Mesothelial cell of epicardium (in vitro differentiated cells): ENCODE measurements around the gene CCNQ. TPM values are rescaled to one million over a fixed set of nuclear protein-coding genes. Genes with fewer than 3 reads are reported as not detected.
"Not testable (repeated sequence)": the region's sequence is repeated elsewhere in the genome, so short reads cannot be mapped to it uniquely, and the experiment has no call there.

Experiments
- DNase-seq, 2 experiments: peaks; one replicate each; pipeline ENCODE4 v3.0.0; 2021; ENCODE audit warnings: low spot score in 2 of 2; ENCODE audit not compliant: unreplicated experiment in 2 of 2
- H3K27ac Mint-ChIP-seq: 2 replicates; pipeline ENCODE4 v1.8.0; 2021; ENCODE audit warnings: mixed read lengths
- H3K27me3 Mint-ChIP-seq: 2 replicates; pipeline ENCODE4 v1.8.0; 2021; ENCODE audit warnings: low read depth, mixed read lengths
- H3K36me3 Mint-ChIP-seq: 2 replicates; pipeline ENCODE4 v1.8.0; 2021; ENCODE audit warnings: mixed read lengths
- H3K4me1 Mint-ChIP-seq: 2 replicates; pipeline ENCODE4 v1.8.0; 2021; ENCODE audit warnings: mixed read lengths
- H3K4me3 Mint-ChIP-seq: 2 replicates; pipeline ENCODE4 v1.8.0; 2021; ENCODE audit warnings: mild to moderate bottlenecking, moderate library complexity, mixed read lengths
- H3K9me3 Mint-ChIP-seq: 2 replicates; pipeline ENCODE4 v1.8.0; 2021; ENCODE audit warnings: mixed read lengths
- total RNA-seq: library from RNA; stranded (reverse); gene quantifications from 3 replicates; pipeline ENCODE4 v1.2.1, GENCODE V29; 2021
- TF ChIP-seq, protein P1 (sequence below): fragments of 200-600 bp; sonication (generic); IDR thresholded peaks from one replicate; pipeline ENCODE4 v1.5.0; 2021; ENCODE audit warnings: antibody characterized with exemption; ENCODE audit not compliant: unreplicated experiment

CCNQ gene
- total RNA-seq, 1 donor from 2014 or later: 17.3 TPM

DNA sequence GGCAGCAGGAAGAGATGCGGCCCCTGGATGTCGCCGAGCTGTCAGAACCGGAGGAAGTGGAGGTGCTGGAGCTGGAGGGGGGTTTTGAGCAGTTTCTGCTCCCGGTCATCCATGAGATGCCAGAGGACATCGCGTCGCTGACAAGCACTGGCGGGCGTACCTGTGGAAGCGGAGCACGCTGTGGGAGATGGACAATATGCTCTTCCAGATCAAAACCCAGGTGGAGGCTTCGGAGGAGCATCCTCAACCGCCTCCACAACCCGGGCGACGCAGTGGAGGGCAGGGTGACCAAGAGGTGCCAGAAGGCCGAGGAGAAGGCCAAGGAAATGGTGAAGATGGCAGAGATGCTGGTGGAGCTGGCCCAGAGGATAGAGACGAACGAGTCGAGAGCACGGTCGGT is 7.6 kb upstream of the CCNQ start:
- no peak overlapping the region for H3K4me3 Mint-ChIP-seq
- H3K27ac Mint-ChIP-seq: no peak overlapping the region
- peaks cover 21% of the 10 kb centered on the region for H3K9me3 Mint-ChIP-seq
- peaks cover 2% of the 10 kb centered on the region for H3K4me1 Mint-ChIP-seq
- peaks cover 31% of the 10 kb centered on the region for H3K27me3 Mint-ChIP-seq
- TF ChIP-seq, protein P1, sequence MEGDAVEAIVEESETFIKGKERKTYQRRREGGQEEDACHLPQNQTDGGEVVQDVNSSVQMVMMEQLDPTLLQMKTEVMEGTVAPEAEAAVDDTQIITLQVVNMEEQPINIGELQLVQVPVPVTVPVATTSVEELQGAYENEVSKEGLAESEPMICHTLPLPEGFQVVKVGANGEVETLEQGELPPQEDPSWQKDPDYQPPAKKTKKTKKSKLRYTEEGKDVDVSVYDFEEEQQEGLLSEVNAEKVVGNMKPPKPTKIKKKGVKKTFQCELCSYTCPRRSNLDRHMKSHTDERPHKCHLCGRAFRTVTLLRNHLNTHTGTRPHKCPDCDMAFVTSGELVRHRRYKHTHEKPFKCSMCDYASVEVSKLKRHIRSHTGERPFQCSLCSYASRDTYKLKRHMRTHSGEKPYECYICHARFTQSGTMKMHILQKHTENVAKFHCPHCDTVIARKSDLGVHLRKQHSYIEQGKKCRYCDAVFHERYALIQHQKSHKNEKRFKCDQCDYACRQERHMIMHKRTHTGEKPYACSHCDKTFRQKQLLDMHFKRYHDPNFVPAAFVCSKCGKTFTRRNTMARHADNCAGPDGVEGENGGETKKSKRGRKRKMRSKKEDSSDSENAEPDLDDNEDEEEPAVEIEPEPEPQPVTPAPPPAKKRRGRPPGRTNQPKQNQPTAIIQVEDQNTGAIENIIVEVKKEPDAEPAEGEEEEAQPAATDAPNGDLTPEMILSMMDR: no peak
- no peak for DNase-seq
- H3K36me3 Mint-ChIP-seq: no peaks in the 10 kb centered on the region

DNA sequence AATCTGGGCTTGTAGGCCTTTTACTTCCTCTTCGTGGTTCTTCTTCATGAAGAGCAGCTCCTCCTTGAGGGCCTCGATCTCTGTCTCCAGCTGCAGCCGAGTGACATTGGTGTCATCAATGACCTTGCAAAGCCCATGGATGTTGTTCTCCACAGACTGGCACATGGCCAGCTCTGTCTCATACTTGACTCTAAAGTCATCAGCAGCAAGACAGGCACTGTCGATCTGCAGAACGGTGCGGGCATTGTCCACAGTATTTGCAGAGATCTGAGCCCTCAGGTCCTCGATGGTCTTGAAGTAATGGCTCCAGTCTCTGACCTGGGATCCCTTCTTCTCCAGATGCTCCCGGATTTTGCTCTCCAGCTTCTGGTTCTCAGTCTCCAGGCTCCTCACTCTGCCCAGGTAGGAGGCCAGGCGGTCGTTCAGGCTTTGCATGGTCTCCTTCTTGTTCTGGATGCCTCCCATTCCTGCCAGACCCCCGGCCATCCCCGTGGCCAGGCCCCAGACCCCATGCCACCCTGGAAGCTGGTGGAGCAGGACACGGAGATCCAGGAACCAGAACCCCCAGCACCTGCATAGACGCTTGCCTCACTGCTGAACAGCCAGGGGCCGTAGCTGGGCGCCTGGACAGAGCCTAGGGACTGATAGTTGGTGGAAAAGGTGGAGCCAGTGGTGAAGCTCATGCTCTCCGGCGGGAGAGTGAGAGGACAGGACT is 5.9 kb upstream of the CCNQ start:
- H3K4me1 Mint-ChIP-seq, H3K27ac Mint-ChIP-seq, H3K36me3 Mint-ChIP-seq, H3K4me3 Mint-ChIP-seq, DNase-seq: not testable (repeated sequence)
- peaks cover 21% of the 10 kb centered on the region for H3K9me3 Mint-ChIP-seq
- H3K27me3 Mint-ChIP-seq: peaks cover 27% of the 10 kb centered on the region

DNA sequence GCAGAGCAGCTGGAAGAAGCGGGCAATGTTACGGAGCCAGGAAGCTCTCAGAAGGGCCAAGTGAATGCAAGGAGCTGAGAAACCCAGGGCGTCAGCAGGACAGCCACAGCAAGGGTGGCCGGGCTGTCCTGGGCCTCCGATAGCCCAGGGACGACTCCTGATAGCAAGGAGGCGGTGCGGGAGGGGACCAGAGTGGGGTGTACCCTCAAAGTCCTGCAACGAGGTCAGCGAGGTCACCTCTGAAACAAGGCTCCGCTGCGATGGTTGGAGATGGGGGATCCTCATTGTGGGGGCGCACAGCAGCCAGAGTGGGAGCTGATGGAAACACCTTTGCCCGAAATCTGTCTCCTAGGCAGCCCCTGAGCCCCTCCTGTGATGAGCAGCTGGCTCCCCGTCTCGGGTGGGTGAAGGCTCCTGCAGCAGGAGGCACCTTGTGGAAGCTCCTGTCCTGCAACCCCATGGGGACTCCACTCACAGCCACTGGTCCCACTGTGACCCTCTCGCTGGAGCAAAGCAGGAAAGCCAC is 4.3 kb upstream of the CCNQ start:
- TF ChIP-seq, protein P1: no peak
- H3K27ac Mint-ChIP-seq: no peak overlapping the region
- no peak overlapping the region for H3K4me3 Mint-ChIP-seq
- no peaks in the 10 kb centered on the region for H3K36me3 Mint-ChIP-seq
- H3K27me3 Mint-ChIP-seq: peaks cover 22% of the 10 kb centered on the region
- peaks cover 13% of the 10 kb centered on the region for H3K9me3 Mint-ChIP-seq
- no peak for DNase-seq
- peaks cover 12% of the 10 kb centered on the region for H3K4me1 Mint-ChIP-seq

DNA sequence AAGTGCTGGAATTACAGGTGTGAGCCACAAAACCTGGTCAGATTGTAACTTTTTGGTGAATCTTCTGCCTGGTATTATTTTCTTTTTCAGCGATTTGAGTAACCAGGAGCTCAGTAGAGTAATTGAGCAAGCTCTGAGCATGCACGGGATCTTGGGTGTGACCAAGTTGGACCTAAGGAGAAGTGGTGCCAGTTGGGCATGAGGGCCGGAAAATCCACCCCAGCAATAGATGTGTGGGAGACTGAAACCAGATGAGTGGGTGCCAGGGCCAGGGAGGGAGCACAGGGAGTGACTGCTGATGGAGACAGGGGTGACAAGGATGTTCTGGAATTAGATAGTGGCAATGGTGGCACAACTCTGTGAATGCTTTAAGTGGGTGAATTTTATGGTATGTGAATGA is 3.7 kb upstream of the CCNQ start:
- no peak overlapping the region for H3K27ac Mint-ChIP-seq
- H3K9me3 Mint-ChIP-seq: peaks cover 18% of the 10 kb centered on the region
- DNase-seq: no peak
- H3K4me1 Mint-ChIP-seq: peaks cover 12% of the 10 kb centered on the region
- no peak overlapping the region for H3K4me3 Mint-ChIP-seq
- H3K36me3 Mint-ChIP-seq: no peaks in the 10 kb centered on the region
- TF ChIP-seq, protein P1: no peak
- peaks cover 20% of the 10 kb centered on the region for H3K27me3 Mint-ChIP-seq

DNA sequence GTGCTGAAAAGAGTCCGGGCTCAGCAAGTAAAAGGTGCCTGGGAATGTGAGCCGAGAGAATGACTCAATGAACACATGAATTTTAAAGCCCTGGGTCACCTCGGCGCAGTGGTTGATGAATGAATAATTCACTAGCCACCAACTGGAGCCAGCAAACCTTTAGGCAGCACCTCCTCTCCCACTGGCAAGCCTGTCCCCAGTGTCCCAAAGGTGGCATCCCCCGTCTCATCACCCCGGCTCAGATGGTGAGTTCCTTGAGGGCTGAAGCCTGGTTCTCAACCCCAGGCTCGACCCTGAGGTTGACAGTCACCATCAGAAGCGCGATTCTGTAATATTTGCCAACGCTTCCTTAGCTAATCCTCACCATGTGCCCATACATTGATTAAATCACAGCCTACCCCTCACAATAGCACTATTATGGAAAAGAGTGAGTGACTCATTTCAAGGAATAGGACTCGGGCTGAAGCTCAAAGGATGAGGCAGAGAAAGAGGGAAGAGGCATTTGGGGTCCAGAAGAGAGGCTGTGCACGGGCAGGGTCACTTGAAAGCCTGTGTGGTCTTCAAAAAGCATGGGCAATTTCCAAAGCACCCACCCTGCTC is 2.7 kb upstream of the CCNQ start:
- peaks cover 11% of the 10 kb centered on the region for H3K27me3 Mint-ChIP-seq
- no peak for DNase-seq
- TF ChIP-seq, protein P1: no peak
- H3K4me3 Mint-ChIP-seq: no peak overlapping the region
- no peaks in the 10 kb centered on the region for H3K36me3 Mint-ChIP-seq
- no peak overlapping the region for H3K27ac Mint-ChIP-seq
- H3K9me3 Mint-ChIP-seq: peaks cover 17% of the 10 kb centered on the region
- H3K4me1 Mint-ChIP-seq: peaks cover 12% of the 10 kb centered on the region

DNA sequence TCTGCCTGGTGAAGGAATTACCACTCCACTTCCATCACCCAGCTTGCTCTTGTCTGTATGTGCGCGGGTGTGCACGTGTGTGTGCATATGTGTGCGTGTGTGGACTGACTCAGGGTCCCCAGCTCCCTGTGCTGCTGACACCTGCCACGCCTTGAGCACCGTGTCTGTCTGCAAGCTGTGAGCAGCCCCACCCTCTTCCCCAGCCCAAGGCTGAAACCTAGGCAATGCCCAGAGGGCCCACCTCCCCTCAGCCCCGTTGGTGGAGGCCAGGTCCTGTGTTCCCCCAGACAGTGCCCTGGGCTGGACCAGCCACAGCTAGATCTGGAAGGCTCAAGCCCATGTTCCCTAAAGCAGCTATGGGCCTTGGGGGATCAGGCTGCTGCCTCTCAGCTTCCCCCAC is 2.0 kb upstream of the CCNQ start:
- TF ChIP-seq, protein P1: no peak
- peaks cover 12% of the 10 kb centered on the region for H3K4me1 Mint-ChIP-seq
- H3K4me3 Mint-ChIP-seq: no peak overlapping the region
- H3K27ac Mint-ChIP-seq: no peak overlapping the region
- peaks cover 5% of the 10 kb centered on the region for H3K27me3 Mint-ChIP-seq
- no peak for DNase-seq
- H3K9me3 Mint-ChIP-seq: peaks cover 17% of the 10 kb centered on the region
- H3K36me3 Mint-ChIP-seq: peaks cover under 1% of the 10 kb centered on the region
